PC-3 (cell line): ENCODE data around the gene TTC32. TPM values are rescaled to one million over a fixed set of nuclear protein-coding genes. Genes with fewer than 3 reads are reported as not detected.

Experiments
- ATAC-seq: fragments of 200-7000 bp; cut with Tn5 transposase; 2 replicates; pipeline ENCODE4 v1.9.1; 2020; ENCODE audit warnings: mild to moderate bottlenecking, moderate library complexity
- BruUV-seq: library from RNA; stranded (reverse); fragments of 400-500 nt; replicated peaks from 2 replicates; lab custom pipeline; 2021; lab: Mats Ljungman, UMichigan
- CTCF ChIA-PET: fragments of 300-600 bp; sonication (Branson Sonifier 250); formaldehyde crosslinking; loops from one replicate; lab custom pipeline; 2022; ENCODE audit warnings: antibody characterized with exemption; lab: Charles Lee
- POLR2A ChIA-PET: fragments of 300-600 bp; sonication (Branson Sonifier 250); formaldehyde crosslinking; loops from one replicate; lab custom pipeline; 2022; ENCODE audit warnings: antibody characterized with exemption; ENCODE audit not compliant: unreplicated experiment; lab: Charles Lee
- DNase-seq: peaks from one replicate; pipeline ENCODE4 v3.0.0-alpha.2; 2015
- H2AFZ ChIP-seq: fragments of 300-600 bp; sonication (generic); 2 replicates; pipeline ENCODE4 v1.6.0; 2016; ENCODE audit warnings: antibody characterized with exemption, low read length
- H3F3A ChIP-seq: fragments of 300-600 bp; sonication (generic); one replicate; pipeline ENCODE4 v1.6.0; 2017; ENCODE audit warnings: antibody characterized with exemption, low read length, control low read depth, mild to moderate bottlenecking; ENCODE audit not compliant: unreplicated experiment
- H3K27ac ChIP-seq: fragments of 300-600 bp; sonication (generic); 2 replicates; pipeline ENCODE4 v1.5.1; 2016; ENCODE audit warnings: mild to moderate bottlenecking, low read length
- H3K27me3 ChIP-seq: fragments of 300-600 bp; sonication (generic); 2 replicates; pipeline ENCODE4 v1.6.1; 2016; ENCODE audit warnings: low read length, mixed read lengths
- H3K36me3 ChIP-seq: fragments of 300-600 bp; sonication (generic); 2 replicates; pipeline ENCODE4 v1.6.1; 2016; ENCODE audit warnings: low read depth, mixed run types, low read length, mixed read lengths
- H3K4me1 ChIP-seq: fragments of 300-600 bp; sonication (generic); 2 replicates; pipeline ENCODE4 v1.5.1; 2016; ENCODE audit warnings: low read length; ENCODE audit not compliant: insufficient read depth
- H3K4me2 ChIP-seq: fragments of 300-600 bp; sonication (generic); 2 replicates; pipeline ENCODE4 v1.6.0; 2016; ENCODE audit warnings: low read length
- H3K4me3 ChIP-seq: fragments of 300-600 bp; sonication (generic); 2 replicates; pipeline ENCODE4 v1.5.1; 2016; ENCODE audit warnings: mild to moderate bottlenecking, low read length, mixed read lengths
- H3K79me2 ChIP-seq: fragments of 300-600 bp; sonication (generic); 2 replicates; pipeline ENCODE4 v1.6.1; 2017; ENCODE audit warnings: low read length, mixed read lengths
- H3K9ac ChIP-seq: fragments of 300-600 bp; sonication (generic); 2 replicates; pipeline ENCODE4 v1.6.0; 2016; ENCODE audit warnings: mild to moderate bottlenecking, low read length
- H3K9me2 ChIP-seq: fragments of 300-600 bp; sonication (generic); replicated peaks from 2 replicates; pipeline ENCODE4 v1.6.1; 2016; ENCODE audit warnings: mixed run types, low read length, mixed read lengths
- H3K9me3 ChIP-seq: fragments of 300-600 bp; sonication (generic); 2 replicates; pipeline ENCODE4 v1.6.1; 2016; ENCODE audit warnings: low read length, mixed read lengths
- H4K20me1 ChIP-seq: fragments of 300-600 bp; sonication (generic); 2 replicates; pipeline ENCODE4 v1.6.1; 2016; ENCODE audit warnings: low read length, mixed read lengths
- EZH2 ChIP-seq: fragments of 300-600 bp; sonication (generic); IDR thresholded peaks from one replicate; pipeline ENCODE4 v1.6.1; 2017; ENCODE audit warnings: antibody characterized with exemption, mild to moderate bottlenecking, low read length; ENCODE audit not compliant: unreplicated experiment
- EZH2phosphoT487 ChIP-seq: fragments of 300-600 bp; sonication (generic); IDR thresholded peaks from 2 replicates; pipeline ENCODE4 v1.6.1; 2018; ENCODE audit warnings: mild to moderate bottlenecking, antibody characterized with exemption, low read length, borderline replicate concordance
- intact Hi-C: fragments of 100-400 bp; cut with micrococcal nuclease; formaldehyde crosslinking; loops from 2 replicates; pipeline ENCODE4 v1.9.0; 2023
- total RNA-seq: library from RNA; depleted of rRNA; stranded (reverse); fragments of >200 nt; gene quantifications from 2 replicates; pipeline ENCODE4 v1.2.3, GENCODE V29; 2014
- TF ChIP-seq, protein P1 (sequence below): fragments of 300-600 bp; sonication (generic); conservative IDR thresholded peaks from 2 replicates; pipeline ENCODE4 v1.5.1; 2017; ENCODE audit warnings: antibody characterized with exemption, low read depth, mild to moderate bottlenecking, low read length

The TTC32 gene
- total RNA-seq, 1 experiment from 2014 or later: 10.0 TPM

- Histone ChIP-seq H4K20me1 (no peaks in the 10 kb centered on the region), H3K9me3 (no peaks in the 10 kb centered on the region), H3K9me2 (no peaks in the 10 kb centered on the region), H2AFZ (no peak overlapping the region), H3K27ac (peak overlapping the region; percentile 36), H3K9ac (no peak overlapping the region), H3K4me3 (peak overlapping the region; percentile 14; the same call in 1 of the 2 replicates), H3K79me2 (no peaks in the 10 kb centered on the region), H3K4me1 (peaks cover 21% of the 10 kb centered on the region), H3F3A (no peaks in the 10 kb centered on the region), H3K4me2 (peak overlapping the region; percentile 65), H3K36me3 (no peaks in the 10 kb centered on the region), H3K27me3 (no peaks in the 10 kb centered on the region)
- TF ChIP-seq, protein P1, sequence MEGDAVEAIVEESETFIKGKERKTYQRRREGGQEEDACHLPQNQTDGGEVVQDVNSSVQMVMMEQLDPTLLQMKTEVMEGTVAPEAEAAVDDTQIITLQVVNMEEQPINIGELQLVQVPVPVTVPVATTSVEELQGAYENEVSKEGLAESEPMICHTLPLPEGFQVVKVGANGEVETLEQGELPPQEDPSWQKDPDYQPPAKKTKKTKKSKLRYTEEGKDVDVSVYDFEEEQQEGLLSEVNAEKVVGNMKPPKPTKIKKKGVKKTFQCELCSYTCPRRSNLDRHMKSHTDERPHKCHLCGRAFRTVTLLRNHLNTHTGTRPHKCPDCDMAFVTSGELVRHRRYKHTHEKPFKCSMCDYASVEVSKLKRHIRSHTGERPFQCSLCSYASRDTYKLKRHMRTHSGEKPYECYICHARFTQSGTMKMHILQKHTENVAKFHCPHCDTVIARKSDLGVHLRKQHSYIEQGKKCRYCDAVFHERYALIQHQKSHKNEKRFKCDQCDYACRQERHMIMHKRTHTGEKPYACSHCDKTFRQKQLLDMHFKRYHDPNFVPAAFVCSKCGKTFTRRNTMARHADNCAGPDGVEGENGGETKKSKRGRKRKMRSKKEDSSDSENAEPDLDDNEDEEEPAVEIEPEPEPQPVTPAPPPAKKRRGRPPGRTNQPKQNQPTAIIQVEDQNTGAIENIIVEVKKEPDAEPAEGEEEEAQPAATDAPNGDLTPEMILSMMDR: no peak
- no peak for TF ChIP-seq EZH2
- no peak for TF ChIP-seq EZH2phosphoT487
- CTCF ChIA-PET: interaction anchor here (0.6 to 0.9 kb wide), 2 partner anchors 8 to 64 kb away, joined by 3 to 4 read pairs; no protein-coding TSS in a partner anchor
- intact Hi-C loops: loop anchor here (1.0 to 2.0 kb wide), 2 partner anchors 15 to 36 kb away; no protein-coding TSS in a partner anchor
- ATAC-seq (peak; percentile 88), DNase-seq (peak; percentile 70)
- POLR2A ChIA-PET: interaction anchor here (0.6 to 0.7 kb wide), 3 partner anchors 10 to 46 kb away, joined by 4 to 5 read pairs (median 4); partner anchors contain the start of gene TTC32
- no TSS peak for BruUV-seq
Measured at GRCh38 chr2:19947184-19947940, 45.6 kb upstream of the TTC32 start.

- ChIA-PET POLR2A (no interaction called here), CTCF (no interaction called here)
- Histone ChIP-seq H3K9ac (no peak overlapping the region), H3K4me3 (no peak overlapping the region), H3K79me2 (no peaks in the 10 kb centered on the region), H3K27ac (no peak overlapping the region), H3K27me3 (no peaks in the 10 kb centered on the region), H3K4me1 (peaks cover 21% of the 10 kb centered on the region), H3K36me3 (no peaks in the 10 kb centered on the region), H3F3A (no peaks in the 10 kb centered on the region), H3K9me2 (no peaks in the 10 kb centered on the region), H2AFZ (no peak overlapping the region), H3K9me3 (no peaks in the 10 kb centered on the region), H4K20me1 (no peaks in the 10 kb centered on the region), H3K4me2 (no peak overlapping the region)
- no peak for DNase-seq
- no peak for ATAC-seq
- TF ChIP-seq EZH2 (no peak), EZH2phosphoT487 (no peak)
- TF ChIP-seq, protein P1: no peak
- intact Hi-C loops: no loop called here
- no TSS peak for BruUV-seq
Measured at GRCh38 chr2:19944205-19944845, 42.5 kb upstream of the TTC32 start.
